Transverse colon (tissue), 4 donors: ENCODE results near the gene GSTO1. TPM values are rescaled to one million over a fixed set of nuclear protein-coding genes. Genes with fewer than 3 reads are reported as not detected.
"Not testable (repeated sequence)": the region's sequence is repeated elsewhere in the genome, so short reads cannot be mapped to it uniquely, and the experiment has no call there.

Experiments used
- DNase-seq: peaks from one replicate; pipeline ENCODE4 v3.0.0-alpha.2; 2019
- H3K27ac ChIP-seq, 4 donors: fragments of 200-600 bp; sonication (generic); 2 replicates each; pipeline ENCODE4 v1.5.1; 2016 to 2018; ENCODE audit warnings: inconsistent platforms in 4 of 4
- H3K27me3 ChIP-seq: fragments of 200-600 bp; sonication (generic); 2 replicates; pipeline ENCODE4 v1.5.1; 2017; ENCODE audit warnings: inconsistent platforms
- H3K36me3 ChIP-seq, 4 donors: fragments of 200-600 bp; sonication (generic); 2 replicates each; pipeline ENCODE4 v1.5.1; 2017 to 2019; ENCODE audit warnings: inconsistent platforms in 4 of 4
- H3K4me1 ChIP-seq, 4 donors: fragments of 200-600 bp; sonication (generic); 2 replicates each; pipeline ENCODE4 v1.5.1; 2017 to 2020; ENCODE audit warnings: inconsistent platforms in 4 of 4
- H3K4me3 ChIP-seq, 4 donors: fragments of 200-600 bp; sonication (generic); 1 replicate in 1 of 4; 2 replicates in 3 of 4; pipeline versions ENCODE4 v1.5.1 to v1.6.1; 2017 to 2019; ENCODE audit warnings: inconsistent platforms in 4 of 4
- H3K9me3 ChIP-seq, 2 donors: fragments of 200-600 bp; sonication (generic); 2 replicates each; pipeline ENCODE4 v1.5.1; 2017 to 2019; ENCODE audit warnings: inconsistent platforms in 2 of 2
- CTCF ChIP-seq, 5 experiments: fragments of 200-600 bp in 3 of 5; fragments of 450-650 bp in 2 of 5; sonication (generic) in 3 of 5; IDR thresholded peaks; 1 replicate in 2 of 5; 2 replicates in 3 of 5; pipeline ENCODE4 v1.5.1; 2016 to 2017; ENCODE audit warnings: antibody characterized with exemption in 5 of 5, inconsistent platforms in 3 of 5, mild to moderate bottlenecking in 2 of 5, moderate library complexity in 1 of 5
- EP300 ChIP-seq: sonication (generic); formaldehyde crosslinking; IDR thresholded peaks from one replicate; pipeline ENCODE4 v1.6.1; 2017; ENCODE audit warnings: antibody characterized with exemption, low read depth
- POLR2A ChIP-seq: fragments of 450-650 bp; IDR thresholded peaks from one replicate; pipeline ENCODE4 v1.6.1; 2016; ENCODE audit warnings: antibody characterized with exemption, mild to moderate bottlenecking, moderate library complexity
- POLR2AphosphoS5 ChIP-seq, 3 donors: sonication (generic); formaldehyde crosslinking; IDR thresholded peaks; one replicate each; pipeline ENCODE4 v1.6.1; 2016; ENCODE audit warnings: antibody characterized with exemption in 3 of 3
- WGBS, 2 donors: methylation state at CpG; one replicate each; pipeline ENCODE4 v1.1.5; 2018; ENCODE audit warnings: low coverage in 1 of 2; 5-methylcytosine and 5-hydroxymethylcytosine counted together
- in situ Hi-C, 4 donors: fragments of 200-750 bp; cut with MboI; loops; one replicate each; pipeline versions ENCODE4 v1.15.0 to v1.15.1; 2017; ENCODE audit warnings: low sequenced_read_pairs in 3 of 4, low pct_ligation_motif_present in 1 of 4, low pct_unique_long_range_greater_than_20kb in 1 of 4
- intact Hi-C: fragments of 100-400 bp; cut with DNase I; formaldehyde crosslinking; loops from one replicate; pipeline ENCODE4 v1.15.1; 2023; ENCODE audit warnings: low total_unique reads
- total RNA-seq, 4 donors: library from RNA; depleted of rRNA; stranded (reverse); fragments of >200 nt; gene quantifications; one replicate each; pipeline ENCODE4 v1.1.0, GENCODE V29; 2016

Gene GSTO1
- total RNA-seq, 4 donors from 2014 or later: 21.3 to 66.2 (median 45.9) TPM

GRCh38 chr10:104245066-104245632 is 9.5 kb upstream of the GSTO1 start:
- in situ Hi-C loops: no loop called here
- no peak for DNase-seq
- no peaks in the 10 kb centered on the region for H3K9me3 ChIP-seq
- H3K27me3 ChIP-seq: no peaks in the 10 kb centered on the region
- H3K4me3 ChIP-seq: no peak overlapping the region
- TF ChIP-seq POLR2A (no peak), EP300 (no peak), CTCF (IDR thresholded peaks at IDR 0.05) (no peak), POLR2AphosphoS5 (IDR thresholded peaks at IDR 0.05) (no peak)
- intact Hi-C loops: no loop called here
- H3K36me3 ChIP-seq: no peaks in the 10 kb centered on the region
- WGBS, 2 donors: 96% methylated on average over 34 of the region's 34 CpGs; no CpG with 5 or more reads in 1 of the 2 donors
- H3K4me1 ChIP-seq: no peaks in the 10 kb centered on the region
- H3K27ac ChIP-seq: no peak overlapping the region

- H3K9me3 ChIP-seq: no peaks in the 10 kb centered on the region
- in situ Hi-C loops (no loop called here), intact Hi-C loops (no loop called here)
- no peak overlapping the region for H3K27ac ChIP-seq
- 58% methylated on average over 2 of the region's 2 CpGs; no CpG with 5 or more reads in 1 of the 2 donors for WGBS, 2 donors
- H3K4me3 ChIP-seq: no peak overlapping the region
- no peaks in the 10 kb centered on the region for H3K36me3 ChIP-seq
- no peak for TF ChIP-seq POLR2AphosphoS5 (IDR thresholded peaks at IDR 0.05)
- no peak for TF ChIP-seq EP300
- no peak for TF ChIP-seq CTCF (IDR thresholded peaks at IDR 0.05)
- TF ChIP-seq POLR2A: no peak
- no peaks in the 10 kb centered on the region for H3K4me1 ChIP-seq
- H3K27me3 ChIP-seq: no peaks in the 10 kb centered on the region
- no peak for DNase-seq
Measured at GRCh38 chr10:104246976-104247375, 7.7 kb upstream of the GSTO1 start.

GRCh38 chr10:104247513-104248146 is 7.1 kb upstream of the GSTO1 start:
- H3K9me3 ChIP-seq: no peaks in the 10 kb centered on the region
- DNase-seq: no peak
- in situ Hi-C loops: no loop called here
- no peaks in the 10 kb centered on the region for H3K27me3 ChIP-seq
- intact Hi-C loops: no loop called here
- no peaks in the 10 kb centered on the region for H3K36me3 ChIP-seq
- no peak overlapping the region for H3K27ac ChIP-seq
- H3K4me1 ChIP-seq: no peaks in the 10 kb centered on the region
- TF ChIP-seq EP300: no peak
- no peak for TF ChIP-seq POLR2AphosphoS5 (IDR thresholded peaks at IDR 0.05)
- no peak for TF ChIP-seq CTCF (IDR thresholded peaks at IDR 0.05)
- TF ChIP-seq POLR2A: no peak
- WGBS, 2 donors: 64 to 71% methylated on average over 3 of the region's 3 CpGs
- no peak overlapping the region for H3K4me3 ChIP-seq

GRCh38 chr10:104248931-104249330 is 5.8 kb upstream of the GSTO1 start:
- H3K9me3 ChIP-seq, H3K36me3 ChIP-seq, DNase-seq, H3K4me3 ChIP-seq, H3K27me3 ChIP-seq, H3K27ac ChIP-seq, intact Hi-C loops, in situ Hi-C loops: not testable (repeated sequence)
- WGBS, 2 donors: 74% methylated on average over 11 of the region's 11 CpGs; no CpG with 5 or more reads in 1 of the 2 donors
- peaks cover 0 to 12% (median 6%) of the 10 kb centered on the region in 4 donors for H3K4me1 ChIP-seq
